ENCODE data around the gene MRPL9. TPM values are rescaled to one million over a fixed set of nuclear protein-coding genes. Genes with fewer than 3 reads are reported as not detected.
A peak's percentile ranks its signal among the peaks of the same experiment; 100 is the strongest.
"Not testable (repeated sequence)": the region's sequence is repeated elsewhere in the genome, so short reads cannot be mapped to it uniquely, and the experiment has no call there.

Gene MRPL9
- polyA plus RNA-seq, 6 donors from 2014 or later: 126 to 160 (median 142) TPM

DNA sequence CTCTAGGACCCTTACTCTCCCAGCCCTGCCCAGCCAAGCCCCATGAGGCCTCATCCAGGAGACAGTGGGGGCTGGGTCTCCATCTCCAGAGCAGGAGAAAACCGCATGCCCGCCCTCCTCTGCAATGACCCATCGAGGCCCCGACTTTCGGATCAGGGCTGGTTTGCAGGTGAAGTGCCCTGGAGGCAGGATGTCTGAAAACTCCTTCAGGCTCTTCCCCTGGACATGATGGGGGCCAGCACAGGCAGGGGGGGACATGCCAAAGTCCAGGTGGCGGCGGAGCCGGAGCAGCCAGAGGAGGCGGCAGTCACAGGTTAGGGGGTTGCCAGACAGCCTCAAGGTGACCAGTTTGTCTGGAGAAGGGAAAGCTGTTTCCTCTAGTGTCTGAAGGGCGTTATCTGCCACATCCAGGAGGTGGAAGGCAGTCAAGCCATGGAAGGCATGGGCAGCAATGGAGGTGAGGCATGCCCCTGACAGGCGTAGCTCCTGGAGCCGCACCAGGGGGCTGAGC, 38.1 kb upstream of the MRPL9 start:
- peaks cover 0 to 4% of the 10 kb centered on the region in 2 donors for H3K36me3 Mint-ChIP-seq
- H3K9me3 Mint-ChIP-seq: no peaks in the 10 kb centered on the region
- H3K4me3 Mint-ChIP-seq: no peak overlapping the region
- peaks cover 15 to 19% (median 19%) of the 10 kb centered on the region in 3 donors for H3K4me1 Mint-ChIP-seq
- H3K27me3 Mint-ChIP-seq: peaks cover 20 to 40% (median 35%) of the 10 kb centered on the region in 3 donors
- DNase-seq (no peak), ATAC-seq (ENCODE audit: low read depth in 2 of 2) (no peak)
- H3K27ac Mint-ChIP-seq: no peak overlapping the region

GRCh38 chr1:151800830-151801229, 37.5 kb upstream of the MRPL9 start:
- H3K4me1 Mint-ChIP-seq: peaks cover 15 to 19% (median 19%) of the 10 kb centered on the region in 3 donors
- H3K27ac Mint-ChIP-seq: no peak overlapping the region
- no peak overlapping the region for H3K4me3 Mint-ChIP-seq
- no peak for DNase-seq
- peaks cover 20 to 40% (median 35%) of the 10 kb centered on the region in 3 donors for H3K27me3 Mint-ChIP-seq
- ATAC-seq (ENCODE audit: low read depth in 2 of 2): no peak
- peaks cover 0 to 4% of the 10 kb centered on the region in 2 donors for H3K36me3 Mint-ChIP-seq
- H3K9me3 Mint-ChIP-seq: no peaks in the 10 kb centered on the region

GRCh38 chr1:151799179-151800022, 36.1 kb upstream of the MRPL9 start:
- no peak for ATAC-seq (ENCODE audit: low read depth in 2 of 2)
- peak overlapping the region in 2 of 6 donors; percentile 62 to 87 for H3K27ac Mint-ChIP-seq
- no peak for DNase-seq
- no peaks in the 10 kb centered on the region for H3K9me3 Mint-ChIP-seq
- peaks cover 14 to 15% (median 14%) of the 10 kb centered on the region in 3 donors for H3K4me1 Mint-ChIP-seq
- peaks cover 20 to 40% (median 35%) of the 10 kb centered on the region in 3 donors for H3K27me3 Mint-ChIP-seq
- H3K36me3 Mint-ChIP-seq: peaks cover 0 to 4% of the 10 kb centered on the region in 2 donors
- H3K4me3 Mint-ChIP-seq: no peak overlapping the region

DNA sequence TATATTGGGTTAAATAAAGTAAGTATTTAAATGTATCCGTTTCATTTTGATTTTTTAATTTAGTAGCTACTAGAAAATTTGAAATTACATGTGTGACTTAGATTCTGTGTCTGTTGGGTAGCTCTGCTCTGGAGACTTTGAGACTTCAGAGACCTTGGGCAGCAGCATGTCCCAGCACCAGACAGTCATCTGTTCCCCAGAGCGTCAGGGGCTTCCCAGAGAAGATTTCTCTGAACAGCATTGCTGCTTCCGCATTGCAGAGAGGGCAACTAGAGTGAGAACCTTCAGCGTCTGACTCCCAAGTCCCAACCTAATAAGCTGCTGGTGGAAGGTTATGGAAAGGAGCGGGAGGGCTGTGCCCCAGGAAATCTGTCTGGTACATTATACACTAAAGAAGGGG, 35.3 kb upstream of the MRPL9 start:
- Mint-ChIP-seq H3K4me3 (no peak overlapping the region), H3K4me1 (peaks cover 5 to 8% (median 7%) of the 10 kb centered on the region in 3 donors), H3K9me3 (no peaks in the 10 kb centered on the region), H3K36me3 (peaks cover 0 to 4% of the 10 kb centered on the region in 2 donors), H3K27ac (peak overlapping the region in 2 of 6 donors; percentile 62 to 84), H3K27me3 (peaks cover 18 to 37% (median 29%) of the 10 kb centered on the region in 3 donors)
- no peak for DNase-seq
- no peak for ATAC-seq (ENCODE audit: low read depth in 2 of 2)

GRCh38 chr1:151790940-151791651, 27.8 kb upstream of the MRPL9 start:
- Mint-ChIP-seq H3K27ac (peak overlapping the region; percentile 71 to 92 (median 85)), H3K36me3 (peaks cover 0 to 6% of the 10 kb centered on the region in 2 donors), H3K4me1 (peaks cover 11 to 21% (median 16%) of the 10 kb centered on the region in 3 donors), H3K27me3 (no peaks in the 10 kb centered on the region), H3K4me3 (peak overlapping the region; percentile 92 to 99 (median 95)), H3K9me3 (no peaks in the 10 kb centered on the region)
- no peak for DNase-seq
- ATAC-seq (ENCODE audit: low read depth in 2 of 2): peak in 1 of 2 donors; percentile 0

GRCh38 chr1:151790071-151790939, 27.0 kb upstream of the MRPL9 start, which contains the start of gene TDRKH:
Gene TDRKH (minus strand): TSS chr1:151790500. CDS start chr1:151783022, 7,478 bp downstream.
- peak; percentile 99 for DNase-seq
- Mint-ChIP-seq H3K4me3 (peak within 1 kb of the TSS; percentile 92 to 99 (median 95)), H3K36me3 (peaks cover 0 to 6% of the 10 kb centered on the region in 2 donors), H3K9me3 (no peaks in the 10 kb centered on the region), H3K27me3 (no peaks in the 10 kb centered on the region), H3K27ac (peak within 1 kb of the TSS; percentile 71 to 92 (median 85)), H3K4me1 (peaks cover 11 to 21% (median 16%) of the 10 kb centered on the region in 3 donors)
- ATAC-seq (ENCODE audit: low read depth in 2 of 2): peak; percentile 92 to 93

DNA sequence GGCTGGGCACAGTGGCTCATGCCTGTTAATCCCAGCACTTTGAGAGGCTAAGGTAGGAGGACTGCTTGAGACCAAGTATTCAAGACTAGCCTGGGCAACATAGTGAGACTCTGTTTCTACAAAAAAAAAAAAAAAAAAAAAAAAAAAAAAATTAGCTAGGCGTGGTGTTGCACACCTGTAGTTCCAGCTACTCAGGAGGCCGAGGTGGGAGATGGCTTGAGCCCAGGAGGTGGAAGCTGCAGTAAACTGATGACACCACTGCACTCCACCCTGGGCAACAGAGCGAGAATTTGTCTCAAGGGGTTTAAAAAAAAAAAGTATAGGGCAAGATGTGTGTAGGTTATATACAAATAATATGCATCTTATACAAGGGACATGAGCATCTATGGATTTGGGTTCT, 24.4 kb upstream of the MRPL9 start:
- no peak overlapping the region for H3K4me3 Mint-ChIP-seq
- peaks cover 11 to 21% (median 16%) of the 10 kb centered on the region in 3 donors for H3K4me1 Mint-ChIP-seq
- no peak overlapping the region for H3K27ac Mint-ChIP-seq
- H3K36me3 Mint-ChIP-seq: peaks cover 0 to 6% of the 10 kb centered on the region in 2 donors
- DNase-seq (no peak), ATAC-seq (ENCODE audit: low read depth in 2 of 2) (no peak)
- H3K9me3 Mint-ChIP-seq: no peaks in the 10 kb centered on the region
- no peaks in the 10 kb centered on the region for H3K27me3 Mint-ChIP-seq

DNA sequence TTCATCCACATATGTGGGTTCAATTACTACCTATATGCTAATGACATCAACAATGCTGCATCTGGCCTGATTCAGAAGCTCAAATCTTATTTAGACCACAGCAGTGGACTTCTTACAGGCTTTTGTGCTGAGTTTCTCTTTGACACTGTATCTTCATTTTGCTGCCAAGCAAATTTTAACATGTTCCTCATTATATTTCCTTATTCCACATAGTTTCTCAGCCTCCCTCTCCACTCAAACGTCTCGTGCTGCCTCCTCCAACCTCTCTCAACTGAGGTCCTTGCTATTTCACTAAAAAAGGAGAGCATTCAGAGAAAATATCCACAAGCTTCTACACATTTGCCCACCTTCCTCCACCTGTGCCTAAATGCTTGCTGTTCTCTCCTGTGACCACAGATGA, 20.5 kb upstream of the MRPL9 start:
- H3K4me1 Mint-ChIP-seq: peaks cover 0 to 2% (median 0%) of the 10 kb centered on the region in 3 donors

GRCh38 chr1:151782741-151783140, 19.4 kb upstream of the MRPL9 start:
- Mint-ChIP-seq H3K36me3 (peaks cover 14 to 20% of the 10 kb centered on the region in 2 donors), H3K27me3 (no peaks in the 10 kb centered on the region), H3K9me3 (no peaks in the 10 kb centered on the region), H3K4me1 (no peaks in the 10 kb centered on the region), H3K4me3 (no peak overlapping the region), H3K27ac (no peak overlapping the region)
- ATAC-seq (ENCODE audit: low read depth in 2 of 2) (no peak), DNase-seq (no peak)

More for the DNA sequence above, 20.5 kb upstream of the MRPL9 start:
- Mint-ChIP-seq H3K27ac (no peak overlapping the region), H3K36me3 (peaks cover 7 to 15% of the 10 kb centered on the region in 2 donors), H3K4me3 (no peak overlapping the region), H3K27me3 (no peaks in the 10 kb centered on the region), H3K9me3 (no peaks in the 10 kb centered on the region)
- DNase-seq (no peak), ATAC-seq (ENCODE audit: low read depth in 2 of 2) (no peak)

- not testable (repeated sequence) for ATAC-seq (ENCODE audit: low read depth in 2 of 2)
These were observed 18.7 kb upstream of the MRPL9 start for GRCh38 chr1:151782026-151782425.

GRCh38 chr1:151780736-151781135, 17.4 kb upstream of the MRPL9 start:
- H3K9me3 Mint-ChIP-seq; H3K27ac Mint-ChIP-seq; H3K27me3 Mint-ChIP-seq; H3K4me1 Mint-ChIP-seq; DNase-seq; ATAC-seq (ENCODE audit: low read depth in 2 of 2); H3K4me3 Mint-ChIP-seq: not testable (repeated sequence)
- peaks cover 22 to 27% of the 10 kb centered on the region in 2 donors for H3K36me3 Mint-ChIP-seq

More at GRCh38 chr1:151782026-151782425, 18.7 kb upstream of the MRPL9 start:
- H3K27me3 Mint-ChIP-seq, H3K27ac Mint-ChIP-seq, DNase-seq, H3K4me1 Mint-ChIP-seq, H3K4me3 Mint-ChIP-seq, H3K9me3 Mint-ChIP-seq: not testable (repeated sequence)
- peaks cover 14 to 20% of the 10 kb centered on the region in 2 donors for H3K36me3 Mint-ChIP-seq

DNA sequence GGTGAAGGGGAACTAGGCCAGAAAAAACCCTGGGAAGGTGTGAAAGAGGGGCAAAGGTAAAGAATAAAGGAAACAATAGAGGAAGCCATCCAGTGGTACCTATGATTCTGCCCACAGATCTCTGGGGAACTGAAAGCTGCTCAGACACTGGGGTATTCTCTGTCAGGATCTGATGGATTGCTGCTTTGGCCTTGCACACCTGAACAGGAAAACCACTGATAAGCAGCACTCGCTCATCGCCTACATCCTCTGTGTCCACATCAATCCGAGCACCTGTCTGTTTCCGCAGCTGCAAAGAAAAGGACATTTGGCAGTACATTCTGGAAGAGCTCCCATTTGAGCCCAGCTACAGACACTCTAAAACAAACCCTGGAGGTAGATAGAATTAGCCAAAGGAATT, 16.6 kb upstream of the MRPL9 start:
- H3K27ac Mint-ChIP-seq: peak overlapping the region in 1 of 6 donors; percentile 21
- no peaks in the 10 kb centered on the region for H3K9me3 Mint-ChIP-seq
- no peaks in the 10 kb centered on the region for H3K4me1 Mint-ChIP-seq
- ATAC-seq (ENCODE audit: low read depth in 2 of 2) (no peak), DNase-seq (no peak)
- no peak overlapping the region for H3K4me3 Mint-ChIP-seq
- H3K27me3 Mint-ChIP-seq: no peaks in the 10 kb centered on the region
- peaks cover 23 to 32% of the 10 kb centered on the region in 2 donors for H3K36me3 Mint-ChIP-seq

All from naive B cell (primary cell).